ENCODE data around the gene CADPS2. TPM values are rescaled to one million over a fixed set of nuclear protein-coding genes. Genes with fewer than 3 reads are reported as not detected.

The CADPS2 gene
- total RNA-seq, 5 donors from 2014 or later (not counting 1 experiment from before 2014, with no cell fraction given), result 0.15 to 0.28 (median 0.16) TPM; not detected in 2

DNA sequence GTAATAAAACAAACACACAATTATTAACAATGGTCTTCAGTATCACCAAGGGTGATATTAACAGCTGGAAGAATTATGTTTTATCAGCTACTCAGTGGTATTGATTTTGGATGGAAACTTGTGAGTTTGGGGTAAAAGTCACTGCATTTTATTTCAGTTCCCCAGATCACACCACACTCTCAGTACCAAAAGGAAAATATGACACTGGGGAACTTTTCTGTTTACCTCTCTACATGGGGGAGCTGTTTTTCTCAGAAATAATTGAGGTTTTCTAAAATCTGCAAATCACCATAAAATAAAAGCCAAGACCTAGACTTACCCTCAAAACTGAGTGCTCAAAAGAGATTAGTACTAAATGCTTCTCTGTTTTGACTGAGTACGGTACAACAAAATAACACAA, 483.1 kb downstream of the CADPS2 start:
- H3K27ac ChIP-seq (ENCODE audit: low read length), result no peak overlapping the region
- H3K27me3 ChIP-seq (replicated peaks in 1 of 2; ENCODE audit: control insufficient read depth in 2 of 2, extremely low read depth in 1 of 2, insufficient read depth in 2 of 2, low read length in 1 of 2), result no peaks in the 10 kb centered on the region
- no peaks in the 10 kb centered on the region for H3K27me3 Mint-ChIP-seq
- no peak for ATAC-seq (replicated peaks in 1 of 4)
- H3K36me3 ChIP-seq (ENCODE audit: control insufficient read depth in 2 of 2, extremely low read depth in 1 of 2, insufficient read depth in 1 of 2, low read length in 1 of 2), result no peaks in the 10 kb centered on the region
- H3K4me3 Mint-ChIP-seq, result no peak overlapping the region
- no peak overlapping the region for H3K4me3 ChIP-seq (ENCODE audit: control insufficient read depth in 1 of 2, extremely low read depth in 1 of 2, low read length in 1 of 2)
- no peak overlapping the region for H3K27ac Mint-ChIP-seq
- H3K9me3 Mint-ChIP-seq, result peaks cover 0 to 2% (median 0%) of the 10 kb centered on the region in 3 donors
- no peaks in the 10 kb centered on the region for H3K36me3 Mint-ChIP-seq
- ChIA-PET POLR2A (no interaction called here), CTCF (no interaction called here)
- H3K4me1 Mint-ChIP-seq, result no peaks in the 10 kb centered on the region
- H3K4me1 ChIP-seq (ENCODE audit: control insufficient read depth in 1 of 2, extremely low read depth in 1 of 2, insufficient read depth in 2 of 2, low read length in 2 of 2), result no peaks in the 10 kb centered on the region
- DNase-seq, result no peak
- H3K9me3 ChIP-seq, result no peaks in the 10 kb centered on the region
- no CpG with 5 or more reads among the region's 1 CpG for WGBS (ENCODE audit: insufficient coverage)

DNA sequence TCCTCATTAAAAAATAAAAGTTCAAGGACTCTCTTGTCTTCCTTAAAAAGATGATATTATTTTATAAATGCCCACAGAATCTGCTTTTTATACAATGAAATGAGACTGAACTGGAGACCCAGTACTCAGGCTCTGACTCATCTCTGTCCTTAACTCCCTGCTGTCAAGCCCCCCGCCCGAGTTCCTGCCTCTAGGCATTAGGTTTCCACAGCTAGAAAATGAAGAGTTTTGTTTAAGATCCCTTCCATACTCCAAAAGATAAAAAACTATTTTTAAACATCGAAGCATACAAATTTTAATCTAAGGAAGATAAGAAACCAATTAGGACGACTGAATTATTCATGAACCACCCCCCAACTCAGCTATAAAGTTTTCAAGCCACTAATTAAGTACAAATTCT, 484.0 kb downstream of the CADPS2 start:
- ChIA-PET CTCF (no interaction called here), POLR2A (no interaction called here)
- H3K27me3 ChIP-seq (replicated peaks in 1 of 2; ENCODE audit: control insufficient read depth in 2 of 2, extremely low read depth in 1 of 2, insufficient read depth in 2 of 2, low read length in 1 of 2), result no peaks in the 10 kb centered on the region
- no peak for ATAC-seq (replicated peaks in 1 of 4)
- no peaks in the 10 kb centered on the region for H3K9me3 ChIP-seq
- no peaks in the 10 kb centered on the region for H3K36me3 ChIP-seq (ENCODE audit: control insufficient read depth in 2 of 2, extremely low read depth in 1 of 2, insufficient read depth in 1 of 2, low read length in 1 of 2)
- H3K4me1 ChIP-seq (ENCODE audit: control insufficient read depth in 1 of 2, extremely low read depth in 1 of 2, insufficient read depth in 2 of 2, low read length in 2 of 2), result no peaks in the 10 kb centered on the region
- peaks cover 0 to 2% (median 0%) of the 10 kb centered on the region in 3 donors for H3K9me3 Mint-ChIP-seq
- no peak overlapping the region for H3K4me3 Mint-ChIP-seq
- no peaks in the 10 kb centered on the region for H3K36me3 Mint-ChIP-seq
- no peak overlapping the region for H3K4me3 ChIP-seq (ENCODE audit: control insufficient read depth in 1 of 2, extremely low read depth in 1 of 2, low read length in 1 of 2)
- H3K27ac ChIP-seq (ENCODE audit: low read length), result no peak overlapping the region
- no peaks in the 10 kb centered on the region for H3K27me3 Mint-ChIP-seq
- DNase-seq, result no peak
- H3K4me1 Mint-ChIP-seq, result no peaks in the 10 kb centered on the region
- no peak overlapping the region for H3K27ac Mint-ChIP-seq
- no CpG with 5 or more reads among the region's 4 CpGs for WGBS (ENCODE audit: insufficient coverage)

DNA sequence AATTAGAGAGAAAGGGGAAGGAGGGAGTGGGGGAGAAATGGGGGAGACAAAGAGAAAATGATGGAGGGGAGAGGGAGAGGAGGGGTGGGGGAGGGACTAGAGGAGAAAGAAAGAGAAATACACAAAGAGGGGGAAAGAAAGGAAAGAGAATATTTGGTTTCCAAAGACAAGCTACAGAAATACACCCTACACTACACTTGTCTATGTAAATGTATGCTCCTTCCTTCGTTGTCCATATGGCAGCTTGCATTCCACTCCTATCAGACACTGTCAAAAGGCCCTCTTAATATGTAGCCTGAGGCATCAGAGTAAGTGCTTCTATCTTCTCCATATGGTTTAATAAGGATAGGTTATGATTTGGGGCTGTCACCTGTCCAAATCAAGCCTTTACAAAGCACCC, 488.9 kb downstream of the CADPS2 start:
- WGBS (ENCODE audit: insufficient coverage), result no CpG with 5 or more reads among the region's 1 CpG

GRCh38 chr7:122394512-122394911, 491.7 kb downstream of the CADPS2 start:
- no peaks in the 10 kb centered on the region for H3K27me3 ChIP-seq (replicated peaks in 1 of 2; ENCODE audit: control insufficient read depth in 2 of 2, extremely low read depth in 1 of 2, insufficient read depth in 2 of 2, low read length in 1 of 2)
- DNase-seq (no peak), ATAC-seq (replicated peaks in 1 of 4) (no peak)
- H3K36me3 ChIP-seq (ENCODE audit: control insufficient read depth in 2 of 2, extremely low read depth in 1 of 2, insufficient read depth in 1 of 2, low read length in 1 of 2), result no peaks in the 10 kb centered on the region
- H3K36me3 Mint-ChIP-seq, result no peaks in the 10 kb centered on the region
- no peaks in the 10 kb centered on the region for H3K9me3 ChIP-seq
- H3K27ac ChIP-seq (ENCODE audit: low read length), result no peak overlapping the region
- H3K4me1 ChIP-seq (ENCODE audit: control insufficient read depth in 1 of 2, extremely low read depth in 1 of 2, insufficient read depth in 2 of 2, low read length in 2 of 2), result no peaks in the 10 kb centered on the region
- no peak overlapping the region for H3K27ac Mint-ChIP-seq
- H3K27me3 Mint-ChIP-seq, result no peaks in the 10 kb centered on the region
- ChIA-PET CTCF (no interaction called here), POLR2A (interaction anchor here in 1 of 2 donors (0.6 kb wide), 1 partner anchor 149 kb away, joined by 3 read pairs; no protein-coding TSS in a partner anchor)
- no peak overlapping the region for H3K4me3 ChIP-seq (ENCODE audit: control insufficient read depth in 1 of 2, extremely low read depth in 1 of 2, low read length in 1 of 2)
- no peaks in the 10 kb centered on the region for H3K4me1 Mint-ChIP-seq
- H3K9me3 Mint-ChIP-seq, result peaks cover 0 to 4% (median 2%) of the 10 kb centered on the region in 3 donors
- H3K4me3 Mint-ChIP-seq, result no peak overlapping the region

More for the DNA sequence above, 488.9 kb downstream of the CADPS2 start:
- DNase-seq, result no peak
- Mint-ChIP-seq H3K36me3 (no peaks in the 10 kb centered on the region), H3K27ac (no peak overlapping the region), H3K4me3 (no peak overlapping the region), H3K4me1 (no peaks in the 10 kb centered on the region), H3K27me3 (no peaks in the 10 kb centered on the region), H3K9me3 (peaks cover 0 to 4% (median 0%) of the 10 kb centered on the region in 3 donors)
- no peak for ATAC-seq (replicated peaks in 1 of 4)
- no peaks in the 10 kb centered on the region for H3K4me1 ChIP-seq (ENCODE audit: control insufficient read depth in 1 of 2, extremely low read depth in 1 of 2, insufficient read depth in 2 of 2, low read length in 2 of 2)
- H3K27me3 ChIP-seq (replicated peaks in 1 of 2; ENCODE audit: control insufficient read depth in 2 of 2, extremely low read depth in 1 of 2, insufficient read depth in 2 of 2, low read length in 1 of 2), result no peaks in the 10 kb centered on the region
- H3K4me3 ChIP-seq (ENCODE audit: control insufficient read depth in 1 of 2, extremely low read depth in 1 of 2, low read length in 1 of 2), result no peak overlapping the region
- ChIA-PET POLR2A (no interaction called here), CTCF (no interaction called here)
- H3K36me3 ChIP-seq (ENCODE audit: control insufficient read depth in 2 of 2, extremely low read depth in 1 of 2, insufficient read depth in 1 of 2, low read length in 1 of 2), result no peaks in the 10 kb centered on the region
- no peaks in the 10 kb centered on the region for H3K9me3 ChIP-seq
- no peak overlapping the region for H3K27ac ChIP-seq (ENCODE audit: low read length)

DNA sequence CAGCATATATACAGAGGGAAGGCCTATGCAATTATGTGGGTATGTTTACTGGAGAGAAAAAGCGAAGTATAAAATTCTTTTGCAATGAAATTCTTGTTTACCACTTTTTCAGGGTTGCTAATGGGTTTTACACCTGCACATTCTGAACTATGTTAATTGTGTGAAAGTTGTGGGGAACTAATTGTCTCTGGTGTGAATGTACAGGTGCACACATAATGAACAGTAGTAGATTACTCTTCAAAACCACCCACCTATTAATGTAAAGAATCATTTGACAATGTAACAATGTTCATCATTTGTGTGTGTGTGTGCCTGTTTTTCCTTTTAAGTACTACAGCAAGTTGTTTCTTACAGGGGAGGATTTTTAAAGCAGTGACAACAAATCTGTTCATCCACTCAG, 501.7 kb downstream of the CADPS2 start:
- H3K4me3 Mint-ChIP-seq, result no peak overlapping the region
- Histone ChIP-seq H3K27me3 (replicated peaks in 1 of 2; ENCODE audit: control insufficient read depth in 2 of 2, extremely low read depth in 1 of 2, insufficient read depth in 2 of 2, low read length in 1 of 2) (no peaks in the 10 kb centered on the region), H3K4me1 (ENCODE audit: control insufficient read depth in 1 of 2, extremely low read depth in 1 of 2, insufficient read depth in 2 of 2, low read length in 2 of 2) (no peaks in the 10 kb centered on the region), H3K36me3 (ENCODE audit: control insufficient read depth in 2 of 2, extremely low read depth in 1 of 2, insufficient read depth in 1 of 2, low read length in 1 of 2) (no peaks in the 10 kb centered on the region), H3K27ac (ENCODE audit: low read length) (no peak overlapping the region), H3K9me3 (no peaks in the 10 kb centered on the region), H3K4me3 (ENCODE audit: control insufficient read depth in 1 of 2, extremely low read depth in 1 of 2, low read length in 1 of 2) (no peak overlapping the region)
- no peaks in the 10 kb centered on the region for H3K4me1 Mint-ChIP-seq
- no peak for DNase-seq
- ChIA-PET CTCF (no interaction called here), POLR2A (no interaction called here)
- WGBS (ENCODE audit: insufficient coverage), result no CpG with 5 or more reads among the region's 1 CpG
- peaks cover 3 to 4% (median 4%) of the 10 kb centered on the region in 3 donors for H3K9me3 Mint-ChIP-seq
- H3K27ac Mint-ChIP-seq, result no peak overlapping the region
- no peaks in the 10 kb centered on the region for H3K36me3 Mint-ChIP-seq
- no peak for ATAC-seq (replicated peaks in 1 of 4)
- H3K27me3 Mint-ChIP-seq, result no peaks in the 10 kb centered on the region

- ChIA-PET POLR2A (no interaction called here), CTCF (no interaction called here)
- Mint-ChIP-seq H3K4me1 (no peaks in the 10 kb centered on the region), H3K27ac (no peak overlapping the region), H3K4me3 (no peak overlapping the region), H3K9me3 (peaks cover 3 to 4% (median 4%) of the 10 kb centered on the region in 3 donors), H3K27me3 (no peaks in the 10 kb centered on the region), H3K36me3 (no peaks in the 10 kb centered on the region)
- Histone ChIP-seq H3K4me1 (ENCODE audit: control insufficient read depth in 1 of 2, extremely low read depth in 1 of 2, insufficient read depth in 2 of 2, low read length in 2 of 2) (no peaks in the 10 kb centered on the region), H3K4me3 (ENCODE audit: control insufficient read depth in 1 of 2, extremely low read depth in 1 of 2, low read length in 1 of 2) (no peak overlapping the region), H3K27ac (ENCODE audit: low read length) (no peak overlapping the region), H3K36me3 (ENCODE audit: control insufficient read depth in 2 of 2, extremely low read depth in 1 of 2, insufficient read depth in 1 of 2, low read length in 1 of 2) (no peaks in the 10 kb centered on the region), H3K9me3 (no peaks in the 10 kb centered on the region), H3K27me3 (replicated peaks in 1 of 2; ENCODE audit: control insufficient read depth in 2 of 2, extremely low read depth in 1 of 2, insufficient read depth in 2 of 2, low read length in 1 of 2) (no peaks in the 10 kb centered on the region)
- 47% methylated on average over 2 of the region's 3 CpGs for WGBS (ENCODE audit: insufficient coverage)
- DNase-seq (no peak), ATAC-seq (replicated peaks in 1 of 4) (no peak)
Measured at GRCh38 chr7:122383934-122384333, 502.3 kb downstream of the CADPS2 start.

DNA sequence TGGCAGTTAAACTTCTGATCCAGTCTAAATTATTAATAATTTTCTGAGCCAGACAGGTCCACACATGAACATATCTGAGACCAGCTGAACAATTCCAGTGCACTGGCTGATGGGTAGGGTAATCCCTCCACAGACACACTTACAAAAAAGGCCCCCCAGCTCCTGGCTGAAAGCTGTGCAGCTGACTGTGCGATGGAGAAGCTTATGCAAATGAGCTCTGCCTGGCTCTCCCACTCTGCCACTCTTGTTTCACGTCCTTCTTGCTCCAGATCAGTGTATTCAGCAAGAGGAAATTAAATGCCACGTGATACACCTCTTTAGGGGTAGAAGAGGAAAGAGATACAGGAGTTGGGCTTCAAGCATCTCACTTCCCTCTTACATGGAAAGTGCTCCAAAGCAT, 505.3 kb downstream of the CADPS2 start:
- WGBS (ENCODE audit: insufficient coverage), result no CpG with 5 or more reads among the region's 3 CpGs
- Histone ChIP-seq H3K9me3 (no peaks in the 10 kb centered on the region), H3K27ac (ENCODE audit: low read length) (no peak overlapping the region), H3K4me3 (ENCODE audit: control insufficient read depth in 1 of 2, extremely low read depth in 1 of 2, low read length in 1 of 2) (no peak overlapping the region), H3K27me3 (replicated peaks in 1 of 2; ENCODE audit: control insufficient read depth in 2 of 2, extremely low read depth in 1 of 2, insufficient read depth in 2 of 2, low read length in 1 of 2) (no peaks in the 10 kb centered on the region), H3K36me3 (ENCODE audit: control insufficient read depth in 2 of 2, extremely low read depth in 1 of 2, insufficient read depth in 1 of 2, low read length in 1 of 2) (no peaks in the 10 kb centered on the region), H3K4me1 (ENCODE audit: control insufficient read depth in 1 of 2, extremely low read depth in 1 of 2, insufficient read depth in 2 of 2, low read length in 2 of 2) (no peaks in the 10 kb centered on the region)
- CTCF ChIA-PET, result no interaction called here
- ATAC-seq (replicated peaks in 1 of 4) (no peak), DNase-seq (no peak)
- H3K27ac Mint-ChIP-seq, result no peak overlapping the region
- POLR2A ChIA-PET, result no interaction called here
- peaks cover 0 to 4% (median 3%) of the 10 kb centered on the region in 3 donors for H3K9me3 Mint-ChIP-seq
- H3K27me3 Mint-ChIP-seq, result no peaks in the 10 kb centered on the region
- H3K36me3 Mint-ChIP-seq, result no peaks in the 10 kb centered on the region
- H3K4me1 Mint-ChIP-seq, result no peaks in the 10 kb centered on the region
- no peak overlapping the region for H3K4me3 Mint-ChIP-seq

All from T-cell (primary cell).